ENCODE results near the gene SEC14L6. TPM values are rescaled to one million over a fixed set of nuclear protein-coding genes. Genes with fewer than 3 reads are reported as not detected.
A peak's percentile ranks its signal among the peaks of the same experiment; 100 is the strongest.

Gene SEC14L6
- total RNA-seq, 1 experiment from 2014 or later = 1.1 TPM

DNA sequence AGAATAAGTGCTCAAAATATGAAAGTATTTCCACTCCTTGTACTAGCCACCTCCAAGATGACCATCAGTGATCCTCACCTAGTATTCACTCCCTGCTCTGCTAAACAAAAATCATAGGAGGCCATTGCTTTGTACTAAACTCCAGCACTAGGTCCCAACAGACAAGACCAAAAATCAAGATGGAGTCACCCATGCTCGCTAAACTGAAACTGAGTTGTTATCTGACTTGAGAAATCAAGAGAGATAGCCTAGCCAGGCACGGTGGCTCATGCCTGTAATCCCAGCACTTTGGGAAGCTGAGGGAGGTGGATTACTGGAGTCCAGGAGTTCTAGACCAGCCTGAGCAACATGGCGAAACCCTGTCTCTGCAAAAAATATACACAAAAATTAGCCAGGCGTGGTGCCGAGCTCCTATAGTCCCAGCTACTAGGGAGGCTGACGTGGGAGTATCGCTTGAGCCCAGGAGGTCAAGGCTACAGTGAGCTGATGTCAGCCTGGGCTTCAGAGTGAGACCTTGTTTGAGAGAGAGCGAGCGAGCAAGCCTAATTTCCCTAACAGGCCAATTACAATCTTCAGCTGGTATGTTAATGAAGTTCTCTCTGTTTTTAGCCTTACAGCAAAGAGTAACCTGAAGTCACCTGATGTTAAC, 9.3 kb downstream of the SEC14L6 start:
- no peaks in the 10 kb centered on the region for H3K4me1 ChIP-seq (ENCODE audit: insufficient read depth, low read length)
- H3K14ac ChIP-seq (ENCODE audit: insufficient read depth, low read length) = no peak overlapping the region
- H3K27me3 ChIP-seq (ENCODE audit: insufficient read depth, low read length) = no peaks in the 10 kb centered on the region
- H3K23ac ChIP-seq (ENCODE audit: insufficient read length, low read depth, low read length) = no peak overlapping the region
- H4K8ac ChIP-seq (replicated peaks; ENCODE audit: insufficient read length, low read depth, low read length) = no peak overlapping the region
- H3K4me3 Mint-ChIP-seq = no peak overlapping the region
- no peak overlapping the region for H3K4ac ChIP-seq (ENCODE audit: low read depth, low read length)
- H3K9me3 ChIP-seq (ENCODE audit: control insufficient read depth, low read depth, low read length) = no peaks in the 10 kb centered on the region
- TF ChIP-seq, protein P1, sequence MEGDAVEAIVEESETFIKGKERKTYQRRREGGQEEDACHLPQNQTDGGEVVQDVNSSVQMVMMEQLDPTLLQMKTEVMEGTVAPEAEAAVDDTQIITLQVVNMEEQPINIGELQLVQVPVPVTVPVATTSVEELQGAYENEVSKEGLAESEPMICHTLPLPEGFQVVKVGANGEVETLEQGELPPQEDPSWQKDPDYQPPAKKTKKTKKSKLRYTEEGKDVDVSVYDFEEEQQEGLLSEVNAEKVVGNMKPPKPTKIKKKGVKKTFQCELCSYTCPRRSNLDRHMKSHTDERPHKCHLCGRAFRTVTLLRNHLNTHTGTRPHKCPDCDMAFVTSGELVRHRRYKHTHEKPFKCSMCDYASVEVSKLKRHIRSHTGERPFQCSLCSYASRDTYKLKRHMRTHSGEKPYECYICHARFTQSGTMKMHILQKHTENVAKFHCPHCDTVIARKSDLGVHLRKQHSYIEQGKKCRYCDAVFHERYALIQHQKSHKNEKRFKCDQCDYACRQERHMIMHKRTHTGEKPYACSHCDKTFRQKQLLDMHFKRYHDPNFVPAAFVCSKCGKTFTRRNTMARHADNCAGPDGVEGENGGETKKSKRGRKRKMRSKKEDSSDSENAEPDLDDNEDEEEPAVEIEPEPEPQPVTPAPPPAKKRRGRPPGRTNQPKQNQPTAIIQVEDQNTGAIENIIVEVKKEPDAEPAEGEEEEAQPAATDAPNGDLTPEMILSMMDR (conservative IDR thresholded peaks at IDR 0.05) = no peak
- no peak overlapping the region for H3K9ac ChIP-seq (ENCODE audit: extremely low read depth, insufficient read length, low read length)
- no peaks in the 10 kb centered on the region for H3K23me2 ChIP-seq (ENCODE audit: insufficient read length, low read depth, low read length, poor library complexity, severe bottlenecking)
- H3K27ac Mint-ChIP-seq = peak overlapping the region in 2 of 3 experiments; percentile 19 to 43; a peak in 3 of 7 replicates
- H3K4me2 ChIP-seq (ENCODE audit: insufficient read depth, insufficient read length, low read length) = no peak overlapping the region
- no peaks in the 10 kb centered on the region for H3K79me1 ChIP-seq (ENCODE audit: insufficient read depth, low read depth, low read length, poor library complexity, severe bottlenecking)
- no peak overlapping the region for H2BK5ac ChIP-seq (ENCODE audit: insufficient read length, low read length)
- H3K27me3 Mint-ChIP-seq (ENCODE audit: low read depth) = peaks cover 6% of the 10 kb centered on the region
- no peak overlapping the region for H2AK5ac ChIP-seq (ENCODE audit: insufficient read length, low read length)
- H3K18ac ChIP-seq (ENCODE audit: insufficient read length, low read depth, low read length) = no peak overlapping the region
- H3T11ph ChIP-seq (ENCODE audit: low read length) = no peak overlapping the region
- DNase-seq = no peak
- H2BK20ac ChIP-seq (ENCODE audit: low read depth, low read length, poor library complexity, severe bottlenecking) = no peak overlapping the region
- no peaks in the 10 kb centered on the region for H3K79me2 ChIP-seq (ENCODE audit: insufficient read depth, low read length)
- no peak overlapping the region for H2BK120ac ChIP-seq (ENCODE audit: low read depth, low read length, poor library complexity, severe bottlenecking)
- H3K9me3 Mint-ChIP-seq = no peaks in the 10 kb centered on the region
- H2BK15ac ChIP-seq (ENCODE audit: low read depth, low read length) = no peak overlapping the region
- no peak overlapping the region for H3K27ac ChIP-seq (ENCODE audit: insufficient read length, low read depth, low read length)
- no peaks in the 10 kb centered on the region; a peak in 1 of 7 replicates for H3K36me3 Mint-ChIP-seq (ENCODE audit: insufficient read depth in 1 of 3, low read depth in 3 of 3)
- WGBS (ENCODE audit: extremely low coverage, insufficient read length, low lambda C conversion rate) = no CpG with 5 or more reads among the region's 9 CpGs
- H3K4me1 Mint-ChIP-seq = peaks cover 11 to 20% of the 10 kb centered on the region in 2 experiments
- no peak overlapping the region for H4K91ac ChIP-seq (ENCODE audit: insufficient read length, low read depth, low read length)
- H3K56ac ChIP-seq (ENCODE audit: insufficient read length, low read depth, low read length) = no peak overlapping the region
- no peak overlapping the region for H2BK12ac ChIP-seq (ENCODE audit: insufficient read length, low read depth, low read length)
- H4K5ac ChIP-seq (ENCODE audit: insufficient read length, low read depth, low read length) = no peak overlapping the region
- H2AFZ ChIP-seq (ENCODE audit: low read length) = no peak overlapping the region
- no peaks in the 10 kb centered on the region for H4K20me1 ChIP-seq (ENCODE audit: control insufficient read depth, insufficient read depth, insufficient read length)
